HG03039 (cell line): ENCODE data around the gene CCNK.

Experiments
- ATAC-seq: cut with Tn5 transposase; IDR thresholded peaks from one replicate; pipeline ENCODE4 v1.9.1; 2021; ENCODE audit warnings: mild to moderate bottlenecking, moderate library complexity; ENCODE audit not compliant: unreplicated experiment

Gene CCNK

GRCh38 chr14:99465288-99465687 lies 15.9 kb upstream of the CCNK start:
- ATAC-seq: no peak

DNA sequence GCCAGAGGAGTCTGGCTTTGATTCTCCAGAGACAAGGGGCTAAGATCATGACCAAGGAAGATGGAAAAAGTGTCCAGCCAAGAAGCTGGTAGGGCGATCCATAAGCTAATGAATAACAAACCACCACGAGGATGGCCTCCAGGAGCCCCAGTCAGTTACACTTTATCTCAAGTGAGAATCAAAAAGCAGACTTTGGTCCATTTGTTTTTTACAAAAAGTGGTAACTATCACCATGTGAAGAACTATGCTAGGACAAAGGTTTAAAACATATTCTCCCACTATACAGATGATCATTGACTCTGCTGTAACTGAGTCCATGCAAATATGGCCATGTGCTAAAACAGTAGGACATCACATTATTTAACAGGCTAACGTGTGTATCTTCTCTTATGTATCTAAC lies 14.5 kb upstream of the CCNK start:
- no peak for ATAC-seq

GRCh38 chr14:99467336-99468078 lies 13.7 kb upstream of the CCNK start:
- no peak for ATAC-seq

DNA sequence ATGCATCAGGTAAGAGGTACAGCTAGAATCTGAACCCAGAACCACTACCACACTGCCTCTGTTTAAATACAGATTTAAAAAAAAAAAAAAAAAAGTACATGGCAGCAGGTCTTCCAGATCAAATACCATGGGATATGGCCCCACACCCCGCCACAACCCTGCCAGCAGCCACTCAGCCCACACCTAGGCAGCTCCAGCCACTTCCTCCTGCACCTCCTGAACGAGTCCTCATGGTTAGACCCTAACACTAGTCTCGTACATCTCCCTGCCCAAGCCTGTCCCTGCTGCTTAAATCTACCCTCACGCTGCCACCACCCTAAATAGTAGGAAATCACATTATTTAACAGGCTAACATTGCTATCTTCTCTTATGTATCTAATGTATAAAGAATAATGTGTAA lies 13.1 kb upstream of the CCNK start:
- no peak for ATAC-seq

- no peak for ATAC-seq
These were observed 12.2 kb upstream of the CCNK start for GRCh38 chr14:99468836-99469592.

GRCh38 chr14:99471731-99472130 lies 9.5 kb upstream of the CCNK start:
- ATAC-seq: no peak

DNA sequence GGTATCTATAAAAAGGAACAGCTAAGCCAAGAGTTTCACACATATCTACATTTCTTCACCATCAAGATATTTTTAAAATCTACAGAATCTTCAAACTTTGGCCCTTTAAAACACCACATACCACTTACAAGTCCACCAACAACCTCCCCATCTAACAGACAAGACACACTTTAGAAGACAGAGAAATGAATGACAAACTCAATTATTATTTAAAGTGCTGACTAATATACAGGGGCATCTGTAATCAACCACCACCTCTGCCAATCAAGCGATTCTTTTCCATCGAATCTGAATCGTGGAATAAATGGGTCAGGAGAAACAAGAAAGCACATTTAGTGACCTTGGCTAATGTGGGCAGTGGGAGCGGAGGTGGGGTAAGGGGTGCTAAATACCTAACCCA lies 8.3 kb upstream of the CCNK start:
- no peak for ATAC-seq

DNA sequence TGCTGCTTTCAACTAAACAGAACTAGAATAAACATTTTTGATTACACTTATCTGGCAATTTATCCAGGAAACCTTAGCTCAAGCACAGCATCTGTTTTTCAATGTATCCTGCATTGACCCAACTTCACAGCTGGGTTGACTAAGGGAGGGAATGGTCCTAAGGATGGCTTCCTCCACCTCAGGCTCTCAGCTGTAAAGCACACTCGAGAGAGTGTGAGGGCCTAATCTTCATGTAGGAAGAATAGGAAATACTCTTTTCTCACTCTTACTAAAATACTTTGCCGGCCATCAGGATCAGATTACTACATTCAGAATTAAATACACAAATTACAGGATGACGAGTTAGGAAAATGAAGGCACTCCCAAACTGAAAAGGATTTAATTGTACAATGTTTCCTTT lies 7.8 kb upstream of the CCNK start:
- no peak for ATAC-seq

DNA sequence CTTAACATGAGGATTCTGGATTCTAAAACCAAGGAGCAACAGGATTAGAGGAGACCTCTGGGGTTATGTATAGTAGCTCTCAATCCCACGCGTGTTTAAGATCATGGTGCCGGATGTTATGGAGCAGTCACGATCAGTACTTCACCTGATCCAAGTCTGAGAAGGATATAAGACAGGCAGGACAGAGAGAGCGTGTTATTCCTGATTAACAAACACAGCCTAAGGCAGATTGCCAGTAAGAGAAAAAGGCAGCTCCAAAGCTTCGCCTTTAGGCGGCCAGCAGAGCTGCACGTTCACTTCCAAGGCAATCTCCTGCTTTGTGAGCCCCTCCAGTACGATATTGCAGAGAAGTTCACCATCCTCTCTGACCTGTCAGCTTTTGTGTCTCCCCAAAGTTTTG lies 6.0 kb upstream of the CCNK start:
- ATAC-seq: no peak

- ATAC-seq: no peak
These were observed 5.5 kb upstream of the CCNK start for GRCh38 chr14:99475660-99476059.

DNA sequence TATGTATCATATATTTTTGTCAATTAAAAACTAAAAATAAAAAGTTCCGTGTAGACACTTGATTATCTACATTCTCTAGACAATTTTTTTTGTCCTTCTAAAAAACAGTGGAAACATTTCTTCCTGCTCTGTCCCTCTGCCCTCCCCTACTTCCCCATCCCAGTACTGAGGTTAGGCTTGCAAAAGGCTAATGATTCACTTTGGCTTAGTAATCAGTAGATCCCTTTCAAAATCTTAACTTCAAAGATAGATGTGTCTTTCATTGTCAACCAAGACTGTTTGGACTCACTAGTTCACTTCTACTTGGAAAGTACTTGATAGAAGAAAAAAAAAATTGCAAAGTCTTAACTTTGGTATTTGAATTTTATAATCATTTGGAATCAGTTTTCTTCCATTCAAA lies 4.3 kb upstream of the CCNK start:
- no peak for ATAC-seq

- no peak for ATAC-seq
These were observed 3.1 kb upstream of the CCNK start for GRCh38 chr14:99478128-99478527.

DNA sequence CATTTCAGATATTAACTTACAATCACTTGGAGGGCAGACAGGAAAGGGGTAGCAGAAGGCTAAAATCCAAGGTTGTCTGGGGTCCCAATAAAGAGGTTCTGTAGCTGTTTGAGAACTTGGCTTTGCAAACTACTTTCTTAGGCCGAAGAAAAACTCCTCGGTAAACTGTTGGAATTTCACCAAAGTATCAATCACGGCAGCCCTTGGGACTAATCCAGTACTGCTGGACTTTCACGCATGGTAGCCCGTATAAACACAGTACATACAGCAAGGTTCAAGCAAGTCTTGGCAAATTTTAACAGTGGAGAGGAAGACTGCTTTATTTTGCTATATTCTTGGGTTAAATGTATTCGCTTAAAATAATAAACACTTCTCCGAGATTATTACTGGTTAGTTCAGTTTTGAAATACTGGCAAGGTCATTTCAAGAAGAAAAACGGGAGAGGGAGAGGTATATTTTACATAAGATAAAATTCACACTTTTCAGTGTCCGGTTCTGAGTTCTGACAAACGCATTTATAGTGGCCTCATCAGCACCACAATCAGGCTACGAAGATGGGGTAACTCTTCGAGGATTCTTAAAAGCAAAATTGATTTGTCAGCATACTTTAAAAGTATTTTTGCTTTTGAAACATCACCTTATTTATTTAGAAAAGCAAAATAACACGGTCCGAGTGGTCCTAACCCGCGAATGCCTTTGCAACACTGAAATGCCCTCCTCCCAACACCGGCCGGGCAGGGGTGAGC lies 1.9 kb upstream of the CCNK start:
- no peak for ATAC-seq

DNA sequence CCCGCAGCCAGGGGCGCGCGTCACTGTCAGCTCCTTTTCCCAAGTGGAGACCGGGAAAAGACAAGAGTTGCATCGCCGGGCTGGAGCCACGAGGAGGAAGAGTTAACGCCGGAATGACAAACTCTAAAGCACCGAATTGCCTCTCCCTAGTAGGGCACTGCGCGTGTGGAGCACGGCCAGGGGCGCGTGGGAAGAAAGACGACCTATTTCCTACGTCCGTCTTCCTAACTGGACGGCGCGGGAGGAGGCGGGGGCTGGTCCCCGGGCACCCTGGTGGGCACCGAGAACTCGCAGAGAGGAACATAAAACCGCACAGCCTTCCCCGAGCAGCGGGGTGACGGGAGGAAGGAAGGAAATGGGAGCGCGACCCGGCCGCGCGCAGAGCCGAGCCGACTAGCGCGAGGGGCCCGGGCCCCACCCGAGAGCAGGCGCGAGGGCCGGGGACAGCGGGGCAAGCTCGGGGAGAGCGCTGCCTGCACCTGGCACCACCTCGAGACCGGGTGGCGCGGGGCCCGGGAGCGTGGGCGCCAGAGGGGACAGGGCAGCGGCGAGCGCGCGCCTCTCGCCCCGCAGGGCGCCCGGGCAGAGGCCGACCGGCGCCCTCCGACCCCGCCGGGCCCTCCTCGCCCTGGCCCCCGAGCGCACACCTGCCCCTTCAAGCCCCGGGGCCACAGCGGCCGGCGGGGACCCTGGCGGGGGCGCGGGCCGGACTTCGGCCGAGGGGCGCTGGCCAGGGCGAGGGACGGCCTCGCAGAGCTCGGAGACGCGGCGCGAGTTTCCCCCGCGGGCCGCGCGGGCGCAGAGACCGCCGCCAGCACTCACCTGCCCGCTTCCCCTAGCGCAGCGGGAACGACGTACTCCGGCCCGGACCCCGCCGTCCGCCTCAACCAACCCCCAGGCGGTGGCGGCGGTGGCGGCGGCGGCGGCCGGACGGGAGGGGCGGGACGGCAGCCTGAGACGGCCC lies 1.0 kb upstream of the CCNK start, which contains the start of gene SETD3:
TSS of gene SETD3 (minus strand) at position 954 of the 964 bp plus-strand sequence. CDS start 15,054 bp downstream, outside the sequence.
- peak; percentile 2 for ATAC-seq

- no peak for ATAC-seq
These were observed 513 bp downstream of the CCNK start for GRCh38 chr14:99481745-99482099.

DNA sequence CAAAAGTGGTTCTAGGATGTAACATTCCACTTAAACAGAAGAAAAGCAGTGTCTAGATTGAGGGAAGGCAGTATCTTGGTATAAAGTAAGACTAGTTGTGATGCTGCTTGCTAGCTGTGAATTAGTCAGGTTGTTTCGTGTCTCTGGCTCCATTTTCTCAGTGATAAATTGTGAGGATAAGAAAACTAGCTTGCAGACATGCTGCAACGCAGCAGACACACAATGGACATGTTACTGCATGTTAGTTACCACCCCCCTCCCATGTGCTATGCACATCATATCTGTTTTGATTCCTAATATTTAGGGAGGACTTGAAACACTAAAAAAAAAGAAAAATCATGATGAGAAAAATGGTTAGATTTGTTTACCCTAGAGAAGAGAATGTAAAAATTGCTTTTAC lies 2.9 kb downstream of the CCNK start:
- ATAC-seq: no peak

DNA sequence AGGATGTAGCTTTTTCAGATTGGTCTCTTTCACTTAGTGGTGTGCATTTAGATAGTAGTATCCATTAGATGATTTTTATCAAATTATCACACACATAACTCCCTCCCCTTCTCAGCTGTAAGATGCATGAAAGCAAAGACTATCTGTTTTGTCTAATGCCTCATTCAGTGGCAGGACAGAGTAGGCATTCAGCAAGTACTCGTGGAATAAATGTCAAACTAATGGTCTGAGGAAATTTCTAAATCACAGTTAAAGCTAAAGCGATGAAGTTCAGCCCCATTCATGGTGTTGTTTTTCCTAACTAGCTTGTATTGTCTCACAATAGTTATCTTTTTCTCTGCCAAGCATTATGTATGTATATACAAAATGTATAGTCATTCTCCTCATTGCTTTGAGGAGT lies 16.1 kb downstream of the CCNK start:
- no peak for ATAC-seq

- no peak for ATAC-seq
These were observed 16.7 kb downstream of the CCNK start for GRCh38 chr14:99497894-99498293.

GRCh38 chr14:99502989-99503421 lies 21.8 kb downstream of the CCNK start:
- no peak for ATAC-seq

DNA sequence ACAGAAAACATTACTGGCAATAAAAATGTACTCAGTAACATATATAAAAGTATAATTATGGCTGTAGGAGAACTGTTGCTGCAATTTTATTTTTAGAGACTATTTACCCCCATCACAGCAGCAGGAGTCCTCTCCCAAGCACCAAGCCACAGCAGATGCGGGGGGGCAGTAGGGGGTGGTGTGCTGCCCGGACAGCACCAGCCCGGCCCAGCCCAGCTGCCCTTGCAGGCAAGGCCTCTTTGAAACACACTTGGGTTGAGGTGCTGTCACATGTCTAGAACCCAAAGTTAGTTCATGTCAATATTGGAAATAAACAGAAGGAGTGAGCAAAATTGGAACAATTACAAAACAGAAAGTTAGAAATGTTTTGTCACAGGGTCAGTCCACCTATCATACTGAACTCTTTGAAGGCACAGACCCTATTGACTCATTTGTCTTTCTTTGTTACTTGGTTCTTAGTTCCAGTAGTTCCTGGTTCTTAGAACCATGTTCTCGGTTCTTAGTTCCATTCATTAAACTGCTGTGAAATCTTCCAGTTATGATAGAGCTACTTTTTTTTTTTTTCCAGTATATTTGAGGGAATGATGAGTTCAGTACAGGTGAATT lies 22.7 kb downstream of the CCNK start:
- ATAC-seq: no peak
